Subcutaneous abdominal adipose tissue (tissue), 5 donors: ENCODE measurements around the gene PSTPIP1.
A peak's percentile ranks its signal among the peaks of the same experiment; 100 is the strongest.

ENCODE experiments used
- H3K27ac ChIP-seq: one replicate; pipeline ENCODE4 v1.7.0; 2013; ENCODE audit warnings: low read depth, mild to moderate bottlenecking, inconsistent platforms, low read length, moderate library complexity
- H3K27me3 ChIP-seq, 5 donors: one replicate each; pipeline ENCODE4 v1.7.0; 2013; ENCODE audit warnings: low read length in 5 of 5, inconsistent platforms in 1 of 5; ENCODE audit not compliant: control insufficient read depth in 5 of 5, insufficient read depth in 4 of 5
- H3K36me3 ChIP-seq, 5 donors: one replicate each; pipeline ENCODE4 v1.7.0; 2013; ENCODE audit warnings: low read length in 5 of 5; ENCODE audit not compliant: control insufficient read depth in 5 of 5, insufficient read depth in 5 of 5
- H3K4me1 ChIP-seq, 5 donors: one replicate each; pipeline ENCODE4 v1.7.0; 2013; ENCODE audit warnings: low read length in 5 of 5, mild to moderate bottlenecking in 3 of 5, moderate library complexity in 1 of 5; ENCODE audit not compliant: control insufficient read depth in 5 of 5, insufficient read depth in 5 of 5
- H3K4me3 ChIP-seq, 5 donors: one replicate each; pipeline ENCODE4 v1.7.0; 2013; ENCODE audit warnings: low read length in 5 of 5, low read depth in 1 of 5
- H3K9ac ChIP-seq, 5 donors: one replicate each; pipeline ENCODE4 v1.7.0; 2013; ENCODE audit warnings: low read length in 5 of 5, mild to moderate bottlenecking in 4 of 5, moderate library complexity in 3 of 5
- H3K9me3 ChIP-seq, 5 donors: one replicate each; pipeline ENCODE4 v1.7.0; 2013; ENCODE audit warnings: low read length in 5 of 5; ENCODE audit not compliant: control insufficient read depth in 5 of 5
- donor health status: healthy.
- donor health status: healthy.
- donor health status: healthy.
- donor health status: healthy.
- donor health status: healthy.

Gene PSTPIP1

DNA sequence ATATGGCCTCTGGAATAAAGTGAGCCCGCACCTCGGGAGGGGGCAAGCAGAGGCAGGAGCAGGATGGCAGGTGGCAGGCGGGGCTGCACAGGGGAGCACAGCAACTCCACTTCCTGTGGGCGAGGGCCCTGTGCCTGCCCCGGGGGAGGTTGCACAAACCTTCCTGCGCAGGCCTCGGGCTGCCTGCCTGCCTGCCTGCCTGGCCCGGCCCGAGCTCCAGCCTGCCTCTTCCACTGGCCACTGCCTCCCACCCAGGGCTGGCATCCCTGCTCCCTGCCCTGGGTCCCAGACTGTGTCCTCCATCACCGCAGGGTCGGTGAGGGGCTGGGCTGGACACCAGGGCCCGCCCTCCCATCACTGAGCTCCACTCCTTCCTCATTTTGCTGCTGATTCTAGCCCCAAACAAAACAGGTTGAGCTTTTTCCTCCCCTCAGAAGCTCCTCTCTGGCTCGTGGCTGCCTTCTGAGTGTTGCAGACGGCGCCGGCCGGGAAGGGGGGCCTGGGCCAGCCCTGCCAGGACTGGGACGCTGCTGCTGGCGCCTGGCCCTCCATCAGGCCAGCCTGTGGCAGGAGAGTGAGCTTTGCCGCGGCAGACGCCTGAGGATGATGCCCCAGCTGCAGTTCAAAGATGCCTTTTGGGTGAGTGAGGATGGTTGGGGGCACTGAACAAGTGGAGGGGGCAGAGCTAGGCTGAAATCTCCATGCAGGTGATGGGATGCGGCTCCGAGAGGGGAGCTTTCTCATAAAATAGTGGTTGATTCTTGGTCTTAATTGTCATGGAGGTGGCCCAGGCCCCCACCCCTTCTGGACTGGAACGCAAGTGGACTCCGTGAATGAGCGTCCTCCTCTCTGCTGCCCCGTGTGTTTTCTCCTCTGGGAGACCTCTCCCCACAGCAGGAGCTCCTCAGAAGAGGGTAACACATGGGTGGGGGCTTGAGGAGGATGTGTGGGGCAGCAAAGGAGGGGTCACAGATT lies at the start of gene PSTPIP1:
TSS of gene PSTPIP1 (plus strand) at position 156 of the 975 bp plus-strand sequence. CDS start at position 604, 448 bp downstream.
- Histone ChIP-seq H3K4me3 (peak within 1 kb of the TSS; percentile 30 to 59 (median 49)), H3K4me1 (peaks cover 5 to 77% (median 38%) of the 10 kb centered on the region in 5 donors), H3K9ac (peak within 1 kb of the TSS in 4 of 5 donors; percentile 8 to 65 (median 57)), H3K36me3 (no peaks in the 10 kb centered on the region), H3K27ac (peak within 1 kb of the TSS; percentile 10), H3K27me3 (no peaks in the 10 kb centered on the region), H3K9me3 (no peaks in the 10 kb centered on the region)

DNA sequence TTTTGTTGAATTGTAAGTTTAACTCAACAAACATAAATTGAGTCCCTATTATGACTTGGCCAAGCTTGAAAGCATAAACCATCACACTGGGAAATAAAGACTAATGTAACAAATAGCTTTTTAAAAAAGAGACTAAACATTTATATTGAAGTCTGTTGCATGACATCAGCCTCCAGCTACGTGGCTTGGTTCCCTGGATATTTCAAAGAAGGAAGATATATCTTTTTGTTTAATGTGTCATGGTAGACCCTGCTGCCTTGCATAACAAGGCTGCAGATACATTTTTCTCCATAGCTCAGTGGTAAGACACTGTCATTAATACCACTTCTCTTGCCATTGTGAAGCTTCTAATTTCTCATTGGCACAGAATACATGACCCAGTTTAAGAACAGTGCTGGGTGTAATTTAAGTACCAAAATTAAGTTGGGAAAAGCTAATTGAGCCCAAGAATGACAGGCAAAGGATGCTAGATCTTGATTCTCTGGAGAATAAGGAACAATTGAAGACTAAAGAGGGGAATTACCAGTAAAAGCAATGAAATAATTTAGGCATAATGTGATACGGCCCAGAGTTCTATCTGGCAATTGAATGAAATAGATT lies 49.3 kb upstream of the PSTPIP1 start:
- Histone ChIP-seq H3K27me3 (no peaks in the 10 kb centered on the region), H3K4me1 (no peaks in the 10 kb centered on the region), H3K9me3 (no peaks in the 10 kb centered on the region), H3K9ac (no peak overlapping the region), H3K27ac (no peak overlapping the region), H3K36me3 (peaks cover 16 to 44% (median 28%) of the 10 kb centered on the region in 5 donors), H3K4me3 (no peak overlapping the region)

DNA sequence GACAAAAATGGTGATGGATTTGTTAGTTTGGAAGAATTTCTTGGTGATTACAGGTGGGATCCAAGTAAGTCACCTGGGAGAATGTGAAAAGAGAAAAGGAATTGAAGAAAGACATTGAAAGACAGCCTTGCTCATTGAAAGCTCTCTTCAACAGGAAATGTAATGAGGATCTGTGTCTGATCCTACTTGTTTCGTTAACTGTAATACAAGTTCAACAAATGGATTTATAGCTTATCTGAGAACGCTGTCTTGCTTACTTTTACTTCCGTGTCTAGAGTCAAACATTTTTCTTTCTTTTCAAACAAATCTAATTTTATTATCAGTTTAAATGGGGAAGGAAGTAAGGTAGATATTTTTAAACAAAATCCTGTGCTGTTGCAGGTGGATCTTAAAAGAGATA lies 47.5 kb upstream of the PSTPIP1 start:
- Histone ChIP-seq H3K27ac (no peak overlapping the region), H3K4me1 (no peaks in the 10 kb centered on the region), H3K27me3 (no peaks in the 10 kb centered on the region), H3K9ac (no peak overlapping the region), H3K36me3 (peaks cover 23 to 47% (median 34%) of the 10 kb centered on the region in 5 donors), H3K9me3 (no peaks in the 10 kb centered on the region), H3K4me3 (no peak overlapping the region)

DNA sequence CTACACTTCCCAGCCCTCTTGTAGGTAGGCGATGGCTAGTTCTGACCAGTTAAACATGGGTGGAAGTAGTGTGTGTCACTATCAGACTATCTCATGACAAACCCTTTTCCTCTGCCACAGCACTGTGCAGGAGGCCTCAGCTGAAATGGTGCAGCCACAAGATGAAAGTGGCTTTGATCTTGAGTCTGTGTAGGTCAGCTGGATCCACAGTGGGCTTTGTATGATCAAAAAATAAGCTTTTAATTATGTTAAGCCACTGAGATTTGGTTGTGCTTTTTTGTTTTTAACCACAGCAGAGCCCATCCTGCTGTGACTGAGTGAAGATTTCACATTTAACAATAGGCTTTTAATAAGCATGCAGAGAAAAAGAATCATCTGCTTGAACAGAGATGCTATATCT lies 43.7 kb upstream of the PSTPIP1 start:
- Histone ChIP-seq H3K27ac (no peak overlapping the region), H3K9me3 (no peaks in the 10 kb centered on the region), H3K9ac (no peak overlapping the region), H3K36me3 (peaks cover 20 to 37% (median 31%) of the 10 kb centered on the region in 5 donors), H3K27me3 (no peaks in the 10 kb centered on the region), H3K4me1 (no peaks in the 10 kb centered on the region), H3K4me3 (no peak overlapping the region)

DNA sequence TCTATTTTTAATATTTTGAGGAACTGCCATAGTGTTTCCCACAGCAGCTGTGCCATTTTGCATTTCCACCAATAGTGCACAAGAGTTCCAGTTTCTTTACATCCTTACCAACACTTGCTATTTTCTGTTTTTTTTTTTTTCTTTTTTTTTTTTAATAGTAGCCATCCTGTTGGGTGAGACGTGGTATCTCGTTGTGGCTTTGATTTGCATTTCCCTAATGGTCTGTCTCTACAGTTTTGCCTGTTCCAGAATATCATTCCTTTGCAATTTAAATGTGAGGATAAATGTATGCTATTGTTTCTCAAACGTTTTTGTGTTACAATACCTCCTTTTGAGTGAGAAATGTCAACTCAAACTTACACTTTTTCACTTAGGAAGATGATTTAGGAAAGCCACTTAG lies 41.0 kb upstream of the PSTPIP1 start:
- no peak overlapping the region for H3K27ac ChIP-seq
- no peaks in the 10 kb centered on the region for H3K9me3 ChIP-seq

DNA sequence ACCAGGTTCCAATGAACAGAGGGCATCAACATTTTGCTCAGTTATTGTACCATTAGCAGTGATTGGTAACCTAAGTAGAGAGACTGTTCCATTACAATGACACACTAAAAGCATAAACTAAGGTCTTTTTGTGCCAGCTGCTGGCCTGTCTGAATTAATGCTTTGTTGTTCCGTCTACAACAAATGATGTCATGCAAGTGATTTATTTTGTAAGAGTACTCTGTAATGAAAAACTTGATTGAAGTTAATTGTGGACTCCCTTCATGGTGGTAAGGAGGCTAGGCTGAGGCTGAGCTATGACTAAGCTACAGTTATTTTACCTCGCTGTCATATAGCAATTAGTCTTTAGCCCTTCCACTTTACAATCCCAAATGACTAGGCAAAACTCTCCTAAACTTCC lies 40.2 kb upstream of the PSTPIP1 start:
- Histone ChIP-seq H3K4me1 (no peaks in the 10 kb centered on the region), H3K4me3 (no peak overlapping the region), H3K9me3 (no peaks in the 10 kb centered on the region), H3K27ac (no peak overlapping the region), H3K27me3 (no peaks in the 10 kb centered on the region), H3K9ac (no peak overlapping the region), H3K36me3 (peaks cover 4 to 9% (median 8%) of the 10 kb centered on the region in 5 donors)

More for the DNA sequence above, 41.0 kb upstream of the PSTPIP1 start:
- no peaks in the 10 kb centered on the region for H3K27me3 ChIP-seq
- H3K4me3 ChIP-seq, result no peak overlapping the region
- no peaks in the 10 kb centered on the region for H3K4me1 ChIP-seq
- peaks cover 9 to 16% (median 14%) of the 10 kb centered on the region in 5 donors for H3K36me3 ChIP-seq
- no peak overlapping the region for H3K9ac ChIP-seq

DNA sequence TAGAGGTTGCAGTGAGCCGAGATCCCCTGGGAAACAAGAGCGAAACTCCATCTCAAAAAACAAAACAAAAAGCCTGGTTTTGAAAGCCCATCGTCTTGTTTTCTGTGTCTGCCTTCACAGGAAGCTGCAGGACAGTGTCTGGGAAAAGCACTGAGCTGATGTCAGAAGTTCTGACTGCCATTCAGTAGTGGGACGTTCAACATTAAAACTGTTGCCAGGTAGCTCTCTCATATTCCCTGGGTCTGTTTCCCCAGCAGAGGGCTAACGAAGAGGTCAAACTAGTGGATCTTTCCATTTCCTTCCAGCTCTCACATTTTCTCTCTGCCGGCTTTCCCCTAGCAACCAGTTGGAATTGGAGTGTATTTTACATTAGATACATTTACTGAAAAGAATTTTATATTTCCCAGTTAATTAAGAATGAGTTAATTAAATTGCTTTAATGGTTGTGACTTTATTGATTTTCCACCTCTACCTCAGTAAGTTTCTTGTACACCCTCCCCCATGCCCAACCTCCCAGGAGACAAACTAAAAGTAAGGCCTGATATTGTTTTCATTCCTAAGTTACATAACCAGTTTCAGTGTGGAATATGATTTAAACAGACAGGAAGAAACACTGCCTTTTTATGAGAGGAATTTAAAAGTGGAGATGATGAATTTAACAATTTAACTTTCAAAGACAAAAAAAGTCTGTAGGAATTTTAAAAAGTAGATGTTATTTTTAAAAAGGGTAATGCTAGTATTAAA lies 33.5 kb upstream of the PSTPIP1 start:
- Histone ChIP-seq H3K27me3 (peaks cover 0 to 3% (median 0%) of the 10 kb centered on the region in 5 donors), H3K9ac (no peak overlapping the region), H3K4me1 (peaks cover 2 to 24% (median 9%) of the 10 kb centered on the region in 5 donors), H3K9me3 (no peaks in the 10 kb centered on the region), H3K4me3 (peak overlapping the region in 1 of 5 donors; percentile 13), H3K36me3 (no peaks in the 10 kb centered on the region), H3K27ac (no peak overlapping the region)

DNA sequence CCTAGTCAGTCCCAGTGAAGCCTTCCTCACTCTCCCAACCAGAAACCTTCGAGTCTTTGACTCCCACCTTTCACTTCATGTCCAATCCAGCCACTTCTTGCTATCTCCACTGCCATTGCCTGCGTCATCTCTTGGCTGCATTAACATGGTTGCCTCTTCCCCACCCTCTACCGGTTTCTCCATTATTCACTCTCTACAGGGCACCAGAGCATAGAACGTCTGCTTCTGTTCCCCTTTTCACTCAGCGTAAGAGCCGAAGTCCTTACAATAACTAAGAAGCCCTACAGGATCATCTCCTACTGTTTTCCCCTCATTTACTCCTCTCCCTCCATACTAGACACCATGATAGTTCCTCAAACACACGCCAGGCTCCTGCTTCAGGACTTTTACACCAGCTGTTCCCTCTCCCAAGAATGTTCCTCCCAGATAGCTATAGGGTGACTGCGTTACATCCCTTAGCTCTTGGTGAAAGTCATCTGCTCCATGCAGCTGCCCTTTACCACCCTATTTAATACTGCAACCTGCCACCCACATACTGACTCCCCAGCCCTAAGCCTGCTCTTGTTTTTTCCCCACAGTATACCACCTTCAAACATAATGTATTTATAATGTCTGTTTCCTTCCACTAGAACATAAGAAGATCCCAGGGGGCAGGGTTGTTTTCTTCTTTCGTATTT lies 32.5 kb upstream of the PSTPIP1 start:
- peaks cover 2 to 34% (median 12%) of the 10 kb centered on the region in 5 donors for H3K4me1 ChIP-seq
- no peaks in the 10 kb centered on the region for H3K9me3 ChIP-seq
- no peak overlapping the region for H3K9ac ChIP-seq
- no peak overlapping the region for H3K4me3 ChIP-seq
- H3K36me3 ChIP-seq, result no peaks in the 10 kb centered on the region
- peaks cover 0 to 3% (median 0%) of the 10 kb centered on the region in 5 donors for H3K27me3 ChIP-seq
- H3K27ac ChIP-seq, result no peak overlapping the region

DNA sequence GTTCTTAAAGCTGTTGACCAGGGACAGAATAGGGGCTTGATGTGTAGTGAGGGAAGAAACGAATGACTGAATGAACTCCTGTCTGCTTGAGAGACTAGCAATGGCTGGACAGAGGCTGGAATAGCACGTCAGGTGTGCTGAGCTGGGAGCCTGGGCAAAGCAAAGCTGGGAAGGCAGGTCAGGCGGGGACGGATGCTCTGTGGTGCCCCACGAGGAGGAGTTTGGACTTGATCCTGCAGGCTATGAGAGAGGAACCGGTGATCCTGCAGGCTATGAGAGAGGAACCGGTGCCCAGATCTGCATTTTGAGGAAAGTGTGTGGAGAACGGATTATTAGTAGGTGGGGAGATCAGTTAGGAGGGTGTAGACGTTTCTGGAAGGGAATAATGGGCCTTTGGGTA lies 31.3 kb upstream of the PSTPIP1 start:
- Histone ChIP-seq H3K27ac (no peak overlapping the region), H3K9me3 (no peaks in the 10 kb centered on the region), H3K9ac (no peak overlapping the region), H3K36me3 (no peaks in the 10 kb centered on the region), H3K4me1 (peaks cover 2 to 34% (median 12%) of the 10 kb centered on the region in 5 donors), H3K27me3 (peaks cover 0 to 3% (median 0%) of the 10 kb centered on the region in 5 donors), H3K4me3 (no peak overlapping the region)
